DOHH2 (cell line): ENCODE data around the gene TTC39C.

Experiments
- EZH2phosphoT487 ChIP-seq: fragments of 200-600 bp; sonication (generic); IDR thresholded peaks from 2 replicates; pipeline ENCODE4 v1.6.1; 2017; ENCODE audit warnings: borderline replicate concordance, mild to moderate bottlenecking, antibody characterized with exemption, low read length, moderate library complexity, mixed read lengths
- TF ChIP-seq, protein P1 (sequence below): fragments of 200-600 bp; sonication (generic); IDR thresholded peaks from one replicate; pipeline ENCODE4 v1.5.1; 2014; ENCODE audit warnings: antibody characterized with exemption, mild to moderate bottlenecking, low read depth, low read length; ENCODE audit not compliant: poor library complexity, severe bottlenecking

DNA sequence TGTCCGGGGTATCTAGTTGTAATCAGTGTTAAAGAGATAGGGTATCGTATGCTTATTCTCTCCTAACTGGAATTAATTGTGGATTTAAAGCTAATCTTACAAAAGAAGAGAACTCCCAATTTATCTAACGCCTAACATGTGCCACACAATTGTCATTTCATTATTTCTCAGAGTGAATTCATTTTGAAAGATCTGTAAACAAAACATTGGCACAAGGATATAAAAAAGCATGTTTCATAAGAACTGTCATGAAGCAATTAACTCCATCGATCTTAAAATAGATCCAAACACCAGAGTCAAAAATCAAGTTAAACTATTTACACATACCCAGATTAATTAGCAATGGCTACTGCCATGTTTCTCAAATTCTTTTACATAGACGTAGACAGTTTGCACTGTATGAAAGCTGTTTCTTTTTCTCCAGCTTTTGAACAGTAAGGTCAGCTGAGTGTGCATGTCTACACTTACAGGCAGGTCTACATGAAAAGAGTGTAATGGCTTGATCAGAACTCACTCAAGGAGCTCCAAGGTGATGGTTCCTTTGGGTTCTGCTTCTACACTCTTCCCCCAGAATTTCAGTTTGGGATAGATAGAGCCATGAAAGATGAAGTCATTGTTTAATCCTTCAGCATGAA lies 163.1 kb downstream of the TTC39C start:
- TF ChIP-seq, protein P1, sequence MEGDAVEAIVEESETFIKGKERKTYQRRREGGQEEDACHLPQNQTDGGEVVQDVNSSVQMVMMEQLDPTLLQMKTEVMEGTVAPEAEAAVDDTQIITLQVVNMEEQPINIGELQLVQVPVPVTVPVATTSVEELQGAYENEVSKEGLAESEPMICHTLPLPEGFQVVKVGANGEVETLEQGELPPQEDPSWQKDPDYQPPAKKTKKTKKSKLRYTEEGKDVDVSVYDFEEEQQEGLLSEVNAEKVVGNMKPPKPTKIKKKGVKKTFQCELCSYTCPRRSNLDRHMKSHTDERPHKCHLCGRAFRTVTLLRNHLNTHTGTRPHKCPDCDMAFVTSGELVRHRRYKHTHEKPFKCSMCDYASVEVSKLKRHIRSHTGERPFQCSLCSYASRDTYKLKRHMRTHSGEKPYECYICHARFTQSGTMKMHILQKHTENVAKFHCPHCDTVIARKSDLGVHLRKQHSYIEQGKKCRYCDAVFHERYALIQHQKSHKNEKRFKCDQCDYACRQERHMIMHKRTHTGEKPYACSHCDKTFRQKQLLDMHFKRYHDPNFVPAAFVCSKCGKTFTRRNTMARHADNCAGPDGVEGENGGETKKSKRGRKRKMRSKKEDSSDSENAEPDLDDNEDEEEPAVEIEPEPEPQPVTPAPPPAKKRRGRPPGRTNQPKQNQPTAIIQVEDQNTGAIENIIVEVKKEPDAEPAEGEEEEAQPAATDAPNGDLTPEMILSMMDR: no peak
- no peak for TF ChIP-seq EZH2phosphoT487
